Inflammatory macrophage treated with lipopolysaccharide for 1 hour (primary cell): ENCODE data around the gene SUMF1.
A peak's percentile ranks its signal among the peaks of the same experiment; 100 is the strongest.

Experiments used
- DNase-seq, 2 donors: peaks; one replicate each; pipeline ENCODE4 v3.0.0-alpha.2; 2020 to 2022

Gene SUMF1

DNA sequence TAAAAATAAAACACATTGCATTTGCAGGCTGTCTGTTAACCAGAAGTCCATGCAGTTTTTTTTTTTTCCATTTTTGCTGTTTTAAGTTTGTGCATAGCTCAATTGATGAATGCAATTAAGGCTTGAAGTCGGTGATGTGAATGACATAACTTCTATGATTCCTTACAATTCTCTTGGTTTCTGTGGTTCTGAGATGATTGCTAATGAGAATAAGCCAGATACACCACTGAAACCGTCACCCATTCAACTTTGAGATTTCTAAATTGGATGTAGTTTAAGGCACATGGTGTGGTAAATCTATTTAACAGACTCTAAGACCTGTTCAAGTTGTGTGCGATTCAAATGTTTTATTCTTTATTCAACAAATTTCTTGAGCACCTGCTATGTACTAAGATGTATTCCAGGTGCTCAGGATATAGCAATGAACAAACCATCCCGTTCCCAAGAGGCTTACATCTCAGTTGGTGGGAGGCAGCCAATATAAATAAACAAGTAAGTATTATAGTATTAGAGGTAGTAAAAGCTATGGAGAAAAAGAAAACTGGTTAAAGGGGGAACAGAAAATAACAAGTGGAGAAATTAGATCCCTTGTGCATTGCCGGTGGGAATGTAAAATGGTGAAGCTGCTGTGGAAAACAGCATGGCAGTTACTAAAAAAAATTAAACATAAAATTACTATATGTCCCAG is 30.1 kb upstream of the SUMF1 start:
- DNase-seq: no peak

DNA sequence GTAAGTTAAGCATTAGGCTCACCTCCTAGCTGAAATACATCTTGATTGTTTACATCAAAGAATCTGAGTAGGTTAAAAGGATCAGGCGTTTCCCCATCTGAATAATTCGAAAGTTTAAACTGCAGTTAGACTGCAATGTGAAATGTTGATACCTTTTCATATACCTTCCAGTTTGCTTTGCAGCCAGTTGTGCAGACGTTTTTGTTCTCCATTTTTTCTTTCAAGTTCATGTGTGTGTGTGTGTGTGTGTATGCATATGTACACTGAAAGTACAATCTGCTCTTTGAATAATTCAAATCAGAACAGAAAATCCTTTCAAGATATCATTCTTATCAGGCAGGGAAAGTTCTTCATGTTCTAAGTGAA is 29.0 kb upstream of the SUMF1 start:
- DNase-seq: no peak

DNA sequence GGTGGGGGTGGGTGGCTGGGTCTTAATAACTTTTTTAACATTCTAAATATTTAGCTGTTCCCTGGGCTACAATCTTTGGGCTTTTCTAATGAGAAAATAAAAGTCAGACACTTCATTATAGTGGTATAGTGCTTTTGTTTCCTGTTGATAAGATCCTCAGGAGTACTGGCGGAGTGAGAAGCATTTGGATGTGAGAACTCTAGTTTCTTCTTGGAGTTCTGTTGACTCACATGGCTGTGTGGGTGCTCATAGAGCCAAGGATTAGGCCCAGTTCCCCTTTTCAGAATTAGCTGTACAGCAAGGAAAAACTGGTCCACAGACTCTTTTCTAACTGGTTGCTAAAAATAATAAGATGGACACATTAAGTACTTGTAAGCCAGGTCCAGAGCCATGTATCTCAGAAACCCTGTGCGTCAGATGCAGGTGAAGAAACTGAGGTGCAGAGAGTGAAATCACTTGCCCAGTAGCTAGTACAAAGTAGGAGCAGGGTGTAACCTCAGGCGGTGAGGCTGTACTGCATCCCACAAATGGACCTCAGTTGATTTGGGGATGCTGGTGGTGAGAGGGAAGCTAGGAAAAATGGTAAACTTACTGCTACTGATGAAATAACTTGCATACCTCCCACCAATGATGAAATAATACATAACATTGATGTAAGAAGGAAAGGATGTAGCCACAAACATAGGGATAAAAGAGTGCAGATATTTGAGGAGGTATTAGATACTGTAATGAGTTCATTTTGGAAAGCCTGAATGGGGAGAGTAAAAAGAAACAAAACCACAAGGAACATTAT is 28.4 kb upstream of the SUMF1 start:
- DNase-seq: peak; percentile 69 to 77

DNA sequence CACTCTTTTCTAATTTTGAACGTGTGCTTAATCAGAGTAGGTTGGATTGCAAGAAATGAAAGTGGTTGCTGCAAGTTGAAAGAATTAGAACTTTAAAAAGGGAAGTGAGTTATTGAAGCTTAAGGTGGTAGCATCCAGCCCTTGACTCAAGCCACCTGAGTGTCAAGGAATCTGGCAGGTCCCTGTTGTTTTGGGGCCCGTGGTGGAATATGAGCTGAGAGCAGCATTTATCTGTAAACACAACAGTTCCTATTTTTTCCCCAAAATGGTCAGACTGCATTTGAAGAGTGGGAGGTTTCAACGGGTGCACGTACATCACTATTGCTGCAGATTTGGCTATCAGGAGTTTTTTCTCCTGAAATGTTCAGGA is 27.8 kb upstream of the SUMF1 start:
- no peak for DNase-seq

DNA sequence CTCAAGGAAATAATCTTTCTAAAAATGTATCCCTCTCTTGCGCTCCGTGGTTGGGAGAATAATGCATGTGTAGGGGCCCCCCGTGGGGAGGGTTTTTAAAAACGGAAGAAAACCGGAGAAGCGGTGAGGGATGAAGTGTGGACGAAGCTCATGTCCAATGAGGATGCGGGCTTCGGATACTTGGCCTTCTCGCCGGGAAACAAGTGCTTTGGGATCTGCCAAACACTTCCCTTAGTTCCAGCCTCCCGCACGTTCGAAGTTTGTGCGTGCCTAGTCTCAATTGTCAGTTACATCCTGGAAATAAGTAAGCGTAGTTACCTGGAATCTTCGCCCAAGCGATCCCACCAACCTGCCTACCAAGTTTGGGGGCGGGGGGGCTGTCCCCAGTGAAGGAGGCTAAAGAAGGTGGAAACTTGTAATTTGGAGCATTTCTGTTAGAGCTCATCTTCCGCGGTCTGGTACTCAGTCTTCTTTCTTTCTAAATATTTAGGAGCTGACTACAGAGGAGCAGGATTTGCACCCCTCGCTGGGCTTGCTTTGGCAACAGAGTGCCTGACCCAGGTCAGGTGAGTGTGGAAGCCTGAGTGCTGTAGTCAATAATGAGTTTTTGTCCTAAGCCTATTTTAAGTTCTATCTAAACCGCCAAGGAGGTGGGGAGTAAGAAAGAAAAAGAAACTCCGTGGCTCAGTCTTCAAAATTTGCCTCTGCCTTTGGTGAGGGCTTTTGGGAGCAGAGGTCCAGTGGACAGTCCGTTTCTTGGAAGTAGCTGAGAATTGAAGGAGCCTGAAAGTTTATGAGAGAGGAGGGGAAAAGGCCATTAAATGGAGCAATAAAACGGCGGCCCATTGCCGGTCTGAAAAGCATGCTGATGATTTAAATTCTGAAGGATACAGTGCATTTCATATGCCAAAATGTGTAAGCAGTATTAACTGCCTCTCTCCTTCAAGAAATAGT is 27.1 kb upstream of the SUMF1 start:
- DNase-seq: no peak

DNA sequence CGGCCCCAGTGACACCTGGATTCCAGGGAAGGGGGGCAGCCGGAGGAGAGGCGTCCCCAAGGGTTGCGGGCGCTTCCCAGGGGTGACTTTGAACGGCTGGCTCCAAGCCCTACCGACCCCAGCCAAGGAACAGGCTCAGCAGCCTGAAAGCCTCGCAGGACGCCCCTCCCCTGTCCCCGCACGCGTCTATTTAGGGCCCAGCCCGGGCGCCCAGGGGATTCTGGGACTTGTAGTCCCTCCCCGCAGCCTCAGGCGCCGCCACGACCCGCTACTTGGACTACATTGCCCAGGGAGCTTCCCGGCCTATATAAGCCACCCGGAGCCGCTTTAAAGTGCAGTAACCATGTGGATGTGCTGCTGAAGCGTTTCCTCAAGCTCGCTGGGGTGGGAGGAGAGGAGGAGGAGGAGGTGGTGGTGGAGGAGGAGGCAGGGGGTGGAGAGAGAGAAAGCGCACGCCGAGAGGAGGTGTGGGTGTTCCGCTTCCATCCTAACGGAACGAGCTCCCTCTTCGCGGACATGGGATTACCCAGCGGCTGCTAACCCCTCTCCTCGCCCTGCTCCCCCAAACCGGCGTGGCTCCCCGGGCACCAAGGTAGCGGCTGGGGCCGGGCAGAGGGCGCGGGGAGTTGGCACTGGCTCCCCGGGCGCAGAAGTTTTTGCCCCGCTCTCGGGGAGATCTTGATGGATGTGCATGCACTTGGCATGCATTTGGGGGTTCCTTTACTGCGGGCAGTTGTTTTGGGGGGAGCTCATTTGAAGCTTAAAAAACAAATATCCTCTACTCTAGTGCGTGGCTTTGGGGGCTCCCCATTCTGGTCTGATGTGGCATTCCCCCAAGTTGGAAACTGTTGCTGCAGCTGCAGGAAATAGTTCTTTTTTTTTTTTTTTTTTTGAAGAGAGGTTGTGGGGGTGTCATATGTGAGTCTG is 26.2 kb upstream of the SUMF1 start, which contains the start of gene ITPR1:
ITPR1 (plus strand) TSS at position 335 of the 927 bp plus-strand sequence. CDS start 23,144 bp downstream, outside the sequence.
- DNase-seq: peak; percentile 95 to 98

DNA sequence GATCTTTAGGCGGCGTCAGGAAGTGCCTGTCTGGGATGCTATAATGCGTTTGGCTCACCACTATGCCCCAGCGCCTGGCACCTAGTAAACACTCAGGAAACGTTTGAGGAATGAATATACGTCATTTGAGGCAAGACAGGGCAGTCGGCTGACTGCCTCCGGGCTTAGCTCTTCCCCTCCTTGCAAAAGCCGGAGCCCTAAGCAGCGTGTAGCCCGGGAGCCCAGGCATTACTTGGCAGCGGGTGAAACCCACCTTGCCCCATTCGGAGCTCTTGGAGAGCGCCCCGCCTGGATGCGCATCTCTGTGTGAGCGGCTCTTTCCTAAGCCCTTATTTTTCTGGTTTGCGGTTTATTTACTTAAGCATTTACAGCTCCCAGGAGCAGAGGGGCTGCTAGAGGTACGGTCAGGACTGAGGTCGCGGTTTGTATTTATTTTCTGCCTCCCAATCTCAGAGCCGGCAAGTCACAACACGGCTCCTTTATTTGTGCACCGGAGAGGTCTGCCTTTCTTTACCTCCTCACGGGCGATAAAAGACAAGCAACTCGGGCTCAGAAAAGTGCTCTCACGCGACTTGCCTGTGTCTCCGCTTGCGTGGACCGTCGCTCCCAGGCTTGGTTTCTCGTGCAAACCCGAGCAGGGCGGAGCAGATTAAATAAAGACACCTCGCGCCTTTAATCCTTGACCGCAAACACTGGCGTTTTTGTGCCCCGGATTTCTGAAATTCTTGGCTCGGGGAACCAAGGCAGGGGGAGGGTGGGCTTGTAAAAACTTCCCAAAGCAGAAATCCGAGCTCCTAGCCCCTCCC is 25.3 kb upstream of the SUMF1 start:
- DNase-seq: peak; percentile 43 to 62

DNA sequence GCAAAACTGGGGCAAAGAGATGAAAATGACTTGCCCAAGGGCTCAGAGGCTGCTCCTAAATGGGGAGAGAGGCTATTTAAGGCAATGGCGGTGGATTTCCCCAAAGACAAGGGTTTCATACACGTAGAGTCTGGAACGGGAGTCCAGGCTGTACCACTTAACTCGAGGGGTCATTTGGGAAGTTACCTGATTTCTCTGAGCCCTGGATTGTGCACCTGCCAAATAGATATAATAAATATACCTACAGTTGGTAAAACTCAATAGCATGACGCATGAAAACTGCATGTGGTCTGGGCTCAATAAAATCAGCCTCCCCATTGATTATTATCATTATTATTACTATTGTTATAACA is 24.8 kb upstream of the SUMF1 start:
- DNase-seq: no peak

DNA sequence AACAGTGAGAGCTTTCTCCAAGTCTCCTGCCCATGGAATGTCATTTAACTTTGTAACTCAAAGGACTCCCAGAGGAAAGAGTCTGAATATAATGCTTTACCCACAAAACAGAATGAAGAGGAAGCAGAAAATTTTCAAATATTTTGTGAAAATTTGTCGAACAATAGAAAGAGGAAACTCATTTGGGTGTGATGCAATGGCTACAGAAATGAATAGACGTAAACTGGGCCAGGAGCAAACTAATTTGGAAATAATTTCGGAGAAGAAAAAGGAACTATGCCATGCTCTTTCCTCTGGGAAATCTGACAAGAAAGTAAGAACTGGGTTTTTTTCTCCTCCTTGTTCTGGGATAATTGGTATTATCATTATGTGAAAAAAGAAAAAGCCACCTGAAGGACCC is 11.2 kb upstream of the SUMF1 start:
- peak; percentile 83 to 87 for DNase-seq

DNA sequence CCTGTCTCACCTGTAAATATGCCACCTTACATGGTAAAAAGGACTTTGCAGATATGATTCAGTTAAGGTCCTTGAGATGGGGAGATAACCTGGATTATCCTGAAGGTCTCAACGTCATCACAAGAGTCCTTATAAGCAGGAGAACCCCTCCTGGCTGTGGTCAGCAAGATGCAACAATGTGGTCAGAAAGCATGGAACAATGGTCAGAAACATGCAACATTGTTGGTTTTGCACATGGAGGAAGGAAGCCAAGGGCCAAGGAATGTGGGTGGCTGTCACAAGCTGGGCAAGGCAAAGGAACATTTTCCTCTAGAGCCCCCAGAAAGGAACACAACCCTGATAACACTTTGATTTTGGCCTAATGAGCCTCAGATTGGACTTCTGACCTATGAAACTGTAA is 9.4 kb upstream of the SUMF1 start:
- peak; percentile 32 to 61 for DNase-seq

DNA sequence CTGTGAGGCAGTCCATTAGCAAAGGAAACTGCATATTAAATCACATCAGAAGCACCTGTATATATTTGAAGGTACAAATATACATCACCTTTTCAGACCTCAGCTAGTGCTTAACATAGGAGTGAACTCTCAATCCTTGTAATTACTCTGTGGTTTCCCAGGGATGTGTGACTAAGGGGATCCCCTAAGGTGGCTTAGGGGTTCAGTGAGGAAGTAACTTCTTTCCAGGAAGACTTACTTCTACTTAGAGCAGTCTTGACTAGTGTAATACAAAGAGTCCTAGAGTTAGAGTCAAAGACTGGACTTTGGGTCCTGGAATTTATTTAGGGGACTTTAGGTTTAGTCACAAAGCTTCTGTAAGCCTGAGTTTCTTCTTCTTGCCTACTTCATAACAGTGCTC is 8.7 kb upstream of the SUMF1 start:
- DNase-seq: no peak

DNA sequence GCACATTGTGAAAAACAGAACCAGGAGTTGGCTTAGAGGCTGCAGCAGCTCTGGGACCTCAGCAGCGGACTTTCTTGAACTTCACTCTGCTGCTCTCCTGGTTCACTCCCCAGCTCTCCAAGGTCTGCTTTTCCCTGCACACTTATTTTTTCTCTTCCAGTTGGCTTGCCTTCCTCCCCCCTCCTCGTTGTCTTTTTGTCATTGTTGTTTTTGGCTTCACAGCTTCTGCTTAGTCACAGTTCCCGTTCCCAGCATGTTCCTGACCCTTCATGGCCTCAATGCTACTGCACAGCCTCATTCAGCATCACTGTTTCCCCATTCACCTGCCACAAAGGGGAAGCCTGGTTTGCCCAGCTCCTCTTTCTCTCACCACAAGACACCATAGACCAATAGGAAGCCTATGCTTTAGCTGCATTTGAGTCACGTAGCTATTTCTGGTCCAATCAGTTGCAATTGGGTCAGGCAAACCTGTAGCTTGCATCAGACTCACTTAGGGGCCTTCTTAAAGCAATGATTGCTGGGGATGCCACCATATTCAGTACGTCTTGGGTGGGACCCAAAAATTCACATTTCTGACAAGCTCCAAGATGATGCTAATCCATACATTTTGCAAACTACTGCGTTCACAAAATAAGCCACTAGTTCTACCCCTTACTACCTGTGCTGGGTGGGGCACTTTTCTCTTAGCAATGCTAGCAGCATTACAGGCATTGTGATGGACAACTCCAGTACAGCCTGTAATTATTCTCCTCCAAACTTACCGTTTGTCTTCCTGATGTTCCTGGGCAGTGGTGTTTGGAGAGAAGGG is 7.8 kb upstream of the SUMF1 start:
- DNase-seq: peak; percentile 75 to 84

DNA sequence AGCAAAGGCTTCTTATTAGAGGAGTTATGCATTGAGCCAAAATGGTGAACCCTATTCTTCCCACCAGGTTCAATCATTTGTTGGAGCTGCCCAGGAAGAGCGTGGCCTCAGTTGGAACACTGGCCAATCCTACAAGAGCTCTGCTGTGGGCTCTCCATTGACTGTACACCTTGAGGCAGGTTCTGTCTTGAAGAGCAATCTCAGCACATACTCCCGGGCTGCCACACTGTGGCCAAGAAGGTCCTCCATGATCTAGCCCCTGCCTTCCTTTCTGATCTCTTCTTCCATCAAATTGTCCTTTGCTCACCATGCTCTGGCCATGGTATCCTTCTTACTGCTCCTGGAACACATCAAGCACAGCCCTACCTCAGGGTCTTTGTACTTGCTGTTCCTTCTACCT is 5.7 kb upstream of the SUMF1 start:
- no peak for DNase-seq

DNA sequence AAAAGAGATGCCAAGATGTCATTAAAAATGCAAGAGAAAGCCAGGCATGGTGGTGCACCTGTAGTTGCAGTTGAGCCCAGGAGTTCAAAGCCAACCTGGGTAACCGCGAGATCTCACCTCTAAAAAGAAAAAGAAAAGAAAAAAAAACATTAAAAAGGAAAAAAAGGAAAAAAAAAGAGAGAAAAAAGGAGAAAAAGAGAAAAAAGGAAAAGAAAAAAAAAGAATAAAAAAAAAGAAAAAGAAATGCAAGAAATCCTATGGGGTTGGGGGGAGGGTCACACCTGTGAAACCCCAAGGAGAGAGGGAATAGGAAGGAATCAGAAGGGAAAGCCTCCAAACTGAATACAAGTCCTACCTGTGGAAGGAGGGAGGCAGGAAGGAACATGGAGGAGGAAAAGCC is 5.2 kb upstream of the SUMF1 start:
- DNase-seq: no peak

DNA sequence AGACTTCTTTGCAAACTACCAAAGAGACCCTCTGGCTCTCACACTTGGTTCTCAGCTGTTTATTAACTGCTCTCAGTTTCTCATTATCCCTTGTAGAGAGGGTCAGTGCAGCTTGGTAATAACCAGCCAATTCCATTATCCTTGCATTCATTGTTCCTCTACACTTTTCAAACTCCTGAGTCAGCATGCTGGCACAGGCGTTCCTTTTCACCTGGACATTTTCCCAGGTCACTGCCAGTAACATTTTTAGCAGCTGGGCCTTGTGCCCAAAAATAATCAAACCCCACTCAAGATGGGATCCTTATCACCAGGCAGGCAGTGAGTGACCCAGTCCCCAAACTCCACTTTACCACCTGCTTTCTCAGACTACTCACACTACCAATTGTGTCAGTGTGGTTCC is 4.8 kb upstream of the SUMF1 start:
- DNase-seq: no peak

DNA sequence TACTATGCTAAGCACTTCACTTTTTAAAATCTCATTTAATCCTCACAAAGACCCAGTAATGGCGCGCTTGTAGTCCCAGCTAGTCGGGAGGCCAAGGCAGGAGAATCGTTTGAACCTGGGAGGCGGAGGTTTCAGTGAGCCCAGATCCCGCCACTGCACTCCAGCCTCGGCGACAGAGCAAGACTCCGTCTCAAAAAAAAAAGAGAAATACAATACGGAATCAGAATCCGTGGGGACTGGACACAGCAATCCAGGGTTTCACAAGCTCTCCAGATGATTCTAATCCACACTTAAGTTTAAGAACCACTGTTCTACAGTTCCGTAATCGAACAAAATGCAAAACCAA is 426 bp upstream of the SUMF1 start:
- DNase-seq: no peak

DNA sequence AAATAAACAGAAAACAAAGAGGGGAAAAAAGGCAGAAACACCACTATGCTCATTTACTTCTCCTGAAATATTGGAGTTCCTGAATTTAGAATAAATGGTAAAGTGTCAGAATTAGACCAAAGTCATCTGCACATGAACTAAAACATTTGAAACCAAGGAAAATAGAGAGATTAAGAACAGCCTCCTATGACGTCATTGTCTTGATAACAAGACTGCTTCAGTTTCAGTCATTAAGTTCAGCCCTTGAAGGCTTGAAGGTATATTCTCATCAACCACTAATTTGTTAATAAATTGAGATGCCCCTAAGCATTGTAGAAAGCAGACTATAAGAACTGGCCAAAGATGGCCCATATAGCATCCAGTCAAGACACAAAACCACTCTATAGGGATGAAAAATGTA is 2.5 kb downstream of the SUMF1 start:
- no peak for DNase-seq

DNA sequence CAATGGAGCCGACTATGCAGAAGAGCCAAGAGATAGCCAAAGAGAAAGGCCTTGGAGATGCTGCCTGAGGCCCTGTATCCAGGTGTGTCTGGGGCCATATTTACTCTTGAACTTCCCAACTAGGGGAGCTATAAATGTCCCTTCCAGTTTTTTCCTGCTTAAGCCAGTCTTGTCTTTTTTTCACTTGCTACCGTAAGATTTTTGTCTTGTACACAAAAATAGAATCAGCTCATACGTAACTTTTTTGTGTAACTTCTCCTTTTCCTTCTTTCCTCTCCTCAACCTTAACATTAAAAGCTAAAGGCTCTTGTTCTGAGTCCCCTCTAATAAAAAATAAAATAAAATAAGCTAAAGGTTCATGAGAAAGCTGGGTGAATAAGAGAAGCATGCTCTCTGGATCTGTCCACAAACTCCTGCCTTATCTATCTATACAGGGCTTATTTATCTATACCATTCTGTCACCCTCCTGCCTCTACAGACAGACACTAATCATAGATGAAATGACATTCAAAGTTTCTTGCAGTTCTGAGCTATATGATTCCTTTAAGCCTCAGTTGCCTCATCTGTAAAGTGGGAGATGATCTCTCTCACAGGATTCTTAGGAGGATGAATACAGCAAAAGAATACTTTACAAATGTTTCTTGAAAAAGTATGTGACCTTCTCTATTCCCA is 4.6 kb downstream of the SUMF1 start:
- peak in 1 of 2 donors; percentile 18 for DNase-seq

DNA sequence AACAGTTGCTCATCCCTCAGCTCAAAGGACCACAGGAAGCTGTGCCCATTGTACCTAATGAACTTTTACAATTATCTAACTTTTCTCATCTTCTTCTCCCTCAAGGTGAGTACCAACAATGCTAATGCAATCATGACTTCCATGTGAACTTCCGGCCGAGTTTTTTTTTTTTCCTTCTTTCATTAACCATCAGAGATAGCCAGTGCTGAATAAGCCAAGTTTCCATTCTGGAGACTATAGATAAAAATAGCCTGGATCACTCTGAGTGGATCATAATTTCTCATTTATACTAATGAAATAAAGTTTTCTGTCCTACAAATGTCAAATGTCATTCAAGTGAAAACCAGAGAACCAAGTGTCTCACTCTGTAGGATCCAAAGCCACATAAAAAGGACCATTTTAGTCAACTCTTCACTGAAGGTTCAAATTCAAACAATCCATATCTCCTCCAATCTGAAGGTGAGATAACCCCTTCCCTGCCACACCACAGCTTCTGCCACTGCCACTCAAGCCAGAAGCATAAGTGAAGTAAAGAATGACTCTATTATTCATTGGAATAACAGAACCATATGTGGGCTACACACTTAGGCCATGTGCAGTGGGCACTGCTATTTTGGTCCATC is 5.5 kb downstream of the SUMF1 start:
- DNase-seq: no peak

DNA sequence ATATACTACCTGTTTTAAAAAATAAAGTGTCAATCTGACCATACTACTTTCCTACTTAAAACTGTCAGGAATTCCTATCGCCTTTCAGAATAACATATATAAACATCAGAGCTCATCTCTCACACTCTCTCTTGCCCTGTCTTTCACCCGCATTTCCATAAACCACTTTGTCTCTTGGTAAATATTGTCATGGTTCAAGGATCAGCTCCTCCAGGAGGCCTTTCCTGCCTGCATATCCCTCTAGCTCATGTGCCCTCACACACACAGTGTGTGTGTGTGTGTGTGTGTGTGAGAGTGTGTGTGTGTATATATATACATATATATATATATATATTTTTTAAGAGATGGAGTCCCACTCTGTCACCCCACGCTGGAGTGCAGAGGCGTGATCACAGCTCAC is 6.7 kb downstream of the SUMF1 start:
- no peak for DNase-seq
